K562 (cell line): Measurements from ENCODE around the gene CD70. TPM values are rescaled to one million over a fixed set of nuclear protein-coding genes. Genes with fewer than 3 reads are reported as not detected.
A peak's percentile ranks its signal among the peaks of the same experiment; 100 is the strongest.

Experiments
- ATAC-seq: fragments of 200-7000 bp; cut with Tn5 transposase; 3 replicates; pipeline ENCODE4 v1.9.1; 2020; ENCODE audit warnings: moderate library complexity
- BruUV-seq: library from RNA; stranded (reverse); fragments of 400-500 nt; replicated peaks from 2 replicates; lab custom pipeline; 2021; lab: Mats Ljungman, UMichigan
- CTCF ChIA-PET: fragments of 300-600 bp; formaldehyde crosslinking; extraction: SDS; loops from one replicate; lab custom pipeline; 2021; ENCODE audit warnings: low intra/inter-chr PET ratio; lab: Yijun Ruan, JAX
- POLR2A ChIA-PET: fragments of 300-600, 350-650 bp; sonication (Branson Sonifier 250); formaldehyde crosslinking; extraction: SDS; loops from one replicate; lab custom pipeline; 2021; ENCODE audit warnings: antibody characterized with exemption, inconsistent platforms; lab: Yijun Ruan, JAX
- DNase-seq, 4 experiments: peaks; one replicate each; pipeline versions ENCODE4 v3.0.0 to v3.0.0-alpha.2; 2011 to 2018; ENCODE audit warnings: low spot score in 3 of 4, mixed read lengths in 3 of 4; ENCODE audit errors: extremely low read depth in 1 of 4
- FAIRE-seq: peaks from 2 replicates; lab custom pipeline; 2011; peaks lifted over from hg19 to GRCh38; lab: Jason Lieb, UNC
- H2AFZ ChIP-seq: 2 replicates; pipeline ENCODE4 v1.6.0; 2011; ENCODE audit warnings: low read depth, low read length, control low read depth, inconsistent platforms
- H3K27ac ChIP-seq: fragments of 200-600 bp; 3 replicates; pipeline ENCODE4 v1.8.0; 2011; ENCODE audit warnings: low read depth, mild to moderate bottlenecking, control low read depth, inconsistent platforms, low read length, moderate library complexity, mixed read lengths; ENCODE audit errors: extremely low read depth
- H3K27me3 ChIP-seq, 2 experiments: fragments of 300-600 bp in 1 of 2; 2 replicates in 1 of 2; 3 replicates in 1 of 2; pipeline versions ENCODE4 v1.6.0 to v1.8.0; 2011; ENCODE audit warnings: inconsistent platforms in 2 of 2, low read length in 2 of 2, mild to moderate bottlenecking in 1 of 2, mixed read lengths in 1 of 2, moderate library complexity in 1 of 2; ENCODE audit not compliant: control insufficient read depth in 2 of 2, insufficient read depth in 2 of 2
- H3K36me3 ChIP-seq: fragments of 300-600 bp; 3 replicates; pipeline ENCODE4 v1.8.0; 2011; ENCODE audit warnings: mild to moderate bottlenecking, low read length, inconsistent platforms; ENCODE audit not compliant: control insufficient read depth, insufficient read depth
- H3K4me1 ChIP-seq, 2 experiments: fragments of 200-600 bp in 1 of 2; replicated peaks in 1 of 2; 2 replicates in 1 of 2; 3 replicates in 1 of 2; pipeline versions ENCODE4 v1.5.1 to v1.8.0; 2011; ENCODE audit warnings: inconsistent platforms in 2 of 2, low read length in 2 of 2, mild to moderate bottlenecking in 1 of 2, mixed read lengths in 1 of 2, moderate library complexity in 1 of 2; ENCODE audit not compliant: control insufficient read depth in 2 of 2, insufficient read depth in 2 of 2
- H3K4me2 ChIP-seq: 2 replicates; pipeline ENCODE4 v1.6.1; 2011; ENCODE audit warnings: low read length, control low read depth, inconsistent platforms, mixed read lengths; ENCODE audit not compliant: insufficient read depth
- H3K4me3 ChIP-seq: fragments of 200-600 bp; sonication (generic), shearing (Covaris generic); 2 replicates; pipeline ENCODE4 v1.5.1; 2016; ENCODE audit warnings: control low read depth, inconsistent platforms
- H3K79me2 ChIP-seq: fragments of 200-600 bp; 3 replicates; pipeline ENCODE4 v1.8.0; 2011; ENCODE audit warnings: low read length, inconsistent platforms; ENCODE audit not compliant: control insufficient read depth, insufficient read depth
- H3K9ac ChIP-seq, 2 experiments: 2 replicates each; pipeline versions ENCODE4 v1.6.0 to v1.6.1; 2011; ENCODE audit warnings: low read depth in 2 of 2, low read length in 2 of 2, control low read depth in 1 of 2, inconsistent platforms in 1 of 2, mild to moderate bottlenecking in 1 of 2, mixed read lengths in 1 of 2; ENCODE audit not compliant: insufficient read depth in 1 of 2
- H3K9me1 ChIP-seq: one replicate; pipeline ENCODE4 v1.6.0; 2011; ENCODE audit warnings: inconsistent platforms, mild to moderate bottlenecking, low read length, moderate library complexity; ENCODE audit not compliant: control insufficient read depth, insufficient read depth
- H3K9me3 ChIP-seq: replicated peaks from 2 replicates; pipeline ENCODE4 v1.5.1; 2011; ENCODE audit warnings: low read depth, low read length, inconsistent platforms; ENCODE audit not compliant: control insufficient read depth, insufficient read depth
- H4K20me1 ChIP-seq: replicated peaks from 2 replicates; pipeline ENCODE4 v1.6.1; 2011; ENCODE audit warnings: low read length, inconsistent platforms, mixed read lengths; ENCODE audit not compliant: control insufficient read depth, insufficient read depth
- BCOR ChIP-seq: fragments of 450-650 bp; IDR thresholded peaks from 2 replicates; pipeline ENCODE4 v1.6.1; 2016
- E2F8 ChIP-seq: fragments of 450-650 bp; IDR thresholded peaks from 2 replicates; pipeline ENCODE4 v1.7.1; 2018; ENCODE audit warnings: mild to moderate bottlenecking, low read depth; ENCODE audit not compliant: partially characterized antibody
- GABPB2 ChIP-seq: fragments of 250-450 bp; sonication (Bioruptor Pico); conservative IDR thresholded peaks from 2 replicates; pipeline ENCODE4 v1.5.1; 2021; ENCODE audit warnings: mild to moderate bottlenecking
- HDGF ChIP-seq: fragments of 450-650 bp; IDR thresholded peaks from 2 replicates; pipeline ENCODE4 v1.6.1; 2016
- KDM5B ChIP-seq: fragments of 200-600 bp; sonication (generic); IDR thresholded peaks from 2 replicates; pipeline ENCODE4 v1.6.1; 2012; ENCODE audit warnings: low read depth, mild to moderate bottlenecking, moderate library complexity, low read length, control low read depth, inconsistent platforms; ENCODE audit not compliant: insufficient replicate concordance
- LARP7 ChIP-seq: fragments of 450-650 bp; IDR thresholded peaks from 2 replicates; pipeline ENCODE4 v1.6.1; 2016
- MLLT1 ChIP-seq, 2 experiments: fragments of 450-650 bp; IDR thresholded peaks; 2 replicates each; pipeline ENCODE4 v1.6.1; 2016
- MTA3 ChIP-seq: fragments of 450-650 bp; formaldehyde crosslinking; IDR thresholded peaks from 2 replicates; pipeline ENCODE4 v1.6.1; 2017; ENCODE audit warnings: mild to moderate bottlenecking, borderline replicate concordance
- MYC ChIP-seq, 2 experiments: fragments of 250-450 bp in 1 of 2; sonication (Bioruptor Pico) in 1 of 2; IDR thresholded peaks; 2 replicates each; pipeline versions ENCODE4 v1.5.1 to v1.6.1; 2012 to 2021; ENCODE audit warnings: low read depth in 2 of 2, borderline replicate concordance in 1 of 2, improper control_type of control experiment in 1 of 2, low read length in 1 of 2, mild to moderate bottlenecking in 1 of 2, moderate library complexity in 1 of 2
- SRF ChIP-seq, 2 experiments: fragments of 250-450, 450-650 bp in 1 of 2; sonication (Bioruptor Pico) in 1 of 2; sonication (generic) in 1 of 2; formaldehyde crosslinking; IDR thresholded peaks; 2 replicates each; pipeline versions ENCODE4 v1.5.0 to v1.5.1; 2020 to 2022; ENCODE audit warnings: mild to moderate bottlenecking in 1 of 2, missing genetic modification reagents in 1 of 2
- TAF7 ChIP-seq: fragments of 450-650 bp; IDR thresholded peaks from 2 replicates; pipeline ENCODE4 v1.6.1; 2016; ENCODE audit warnings: missing genetic modification characterization, missing compliant biosample characterization
- THRAP3 ChIP-seq: fragments of 450-650 bp; IDR thresholded peaks from 2 replicates; pipeline ENCODE4 v1.6.1; 2016; ENCODE audit warnings: mild to moderate bottlenecking, inconsistent platforms, borderline replicate concordance
- ZBTB7A ChIP-seq: IDR thresholded peaks from 2 replicates; pipeline ENCODE4 v1.6.1; 2011; ENCODE audit warnings: low read depth, mild to moderate bottlenecking, low read length, moderate library complexity, borderline replicate concordance; ENCODE audit not compliant: control insufficient read depth
- ZNF175 ChIP-seq: fragments of 200-800 bp; sonication (Bioruptor generic); IDR thresholded peaks from 2 replicates; pipeline ENCODE4 v1.6.1; 2016; ENCODE audit warnings: low read depth, mild to moderate bottlenecking, missing genetic modification characterization, missing compliant biosample characterization
- ZNF384 ChIP-seq: IDR thresholded peaks from 2 replicates; pipeline ENCODE4 v1.6.1; 2012; ENCODE audit warnings: low read depth, low read length, improper control_type of control experiment
- ZNF639 ChIP-seq, 2 experiments: fragments of 200-800 bp in 1 of 2; sonication (Bioruptor generic) in 1 of 2; sonication (generic) in 1 of 2; formaldehyde crosslinking in 1 of 2; IDR thresholded peaks in 1 of 2; conservative IDR thresholded peaks in 1 of 2; 2 replicates each; pipeline versions ENCODE4 v1.5.0 to v1.6.1; 2016 to 2020; ENCODE audit warnings: missing compliant biosample characterization in 1 of 2, missing genetic modification characterization in 1 of 2, missing genetic modification reagents in 1 of 2
- WGBS: fragments of 100-300 bp; shearing (Covaris generic); methylation state at CpG from one replicate; pipeline ENCODE4 v1.1.6; 2016; ENCODE audit warnings: low coverage, mixed read lengths; ENCODE audit not compliant: insufficient coverage; ENCODE audit errors: missing lambda C conversion rate; 5-methylcytosine and 5-hydroxymethylcytosine counted together
- in situ Hi-C: fragments of 300-500 bp; cut with MboI; formaldehyde crosslinking; loops from 4 replicates; pipeline ENCODE4 v1.15.0; 2018; ENCODE audit warnings: inconsistent platforms, mixed read lengths
- intact Hi-C: fragments of 100-400 bp; cut with micrococcal nuclease; formaldehyde crosslinking; loops from 2 replicates; pipeline ENCODE4 v1.14.2; 2022
- polyA plus RNA-seq, 8 experiments: library from polyadenylated mRNA; depleted of rRNA in 4 of 8; stranded (reverse) in 5 of 8; unstranded in 3 of 8; fragments of >200 nt; fragmentation: Nextera tagmentation in 2 of 8; fragmentation: Illumina TruSeq in 1 of 8; extraction: Ambion mirVana in 2 of 8; extraction: Trizol in 1 of 8; gene quantifications; 2 replicates each; pipeline versions ENCODE4 v1.2.1 to v1.2.3, GENCODE V29; 2011 to 2014; ENCODE audit warnings: inconsistent platforms in 1 of 8, missing spikeins in 1 of 8
- total RNA-seq, 7 experiments: library from RNA; depleted of rRNA in 6 of 7; stranded (reverse); fragments of >200 nt in 6 of 7; fragmentation: Illumina TruSeq in 2 of 7; extraction: Trizol in 2 of 7; gene quantifications; 2 replicates each; pipeline versions ENCODE4 v1.2.1 to v1.2.3, GENCODE V29; 2011 to 2021; ENCODE audit warnings: low replicate concordance in 1 of 7

Gene CD70
- total and polyA plus RNA-seq, 9 of the 15 experiments (the other 6 are each of a cell fraction or from before 2014, with no cell fraction given), result 0.06 to 0.58 (median 0.33) TPM; not detected in 4

GRCh38 chr19:6602729-6603114 lies 11.8 kb upstream of the CD70 start:
- Histone ChIP-seq H4K20me1 (no peaks in the 10 kb centered on the region), H3K27me3 (no peaks in the 10 kb centered on the region), H3K4me1 (peaks cover 9 to 23% of the 10 kb centered on the region in 2 experiments; a peak in 4 of 5 replicates), H3K4me3 (peak overlapping the region; percentile 49), H3K9me3 (no peaks in the 10 kb centered on the region), H3K4me2 (peak overlapping the region; percentile 77), H3K79me2 (peaks cover 34% of the 10 kb centered on the region), H3K9me1 (no peaks in the 10 kb centered on the region), H2AFZ (peak overlapping the region; percentile 58), H3K9ac (peak overlapping the region; percentile 73 to 86), H3K36me3 (no peaks in the 10 kb centered on the region; the same call in 2 of the 3 replicates), H3K27ac (peak overlapping the region; percentile 94)
- BruUV-seq, result no TSS peak
- DNase-seq (peak in 1 of 4 experiments; percentile 60), ATAC-seq (peak; percentile 63), FAIRE-seq (no peak)
- ChIA-PET POLR2A (interaction anchor here (0.9 to 3.7 kb wide), 6 partner anchors 9 to 151 kb away, joined by 3 to 22 read pairs (median 4); partner anchors contain the start of gene TNFSF9), CTCF (no interaction called here)
- intact Hi-C loops (loop anchor here (5.0 kb wide), 1 partner anchor 85 kb away; no protein-coding TSS in a partner anchor), in situ Hi-C loops (no loop called here)
- 18% methylated on average over 5 of the region's 5 CpGs for WGBS
- TF ChIP-seq ZBTB7A (no peak), MTA3 (0 out of 2 replicates have a peak, but pooled peaks have one; percentile 39), ZNF639 (CRISPR knock-in tag; conservative IDR thresholded peaks at IDR 0.05 in 1 of 2, IDR thresholded peaks at IDR 0.05 in 1 of 2) (no peak), BCOR (peak; percentile 44; the same call in 1 of the 2 replicates), E2F8 (peak; percentile 14), SRF (CRISPR knock-in tag; IDR thresholded peaks at IDR 0.05) (no peak), GABPB2 (no peak), ZNF175 (CRISPR knock-in tag) (no peak), ZNF384 (peak; percentile 78), MLLT1 (IDR thresholded peaks at IDR 0.05) (peak; percentile 84 to 89), THRAP3 (peak; percentile 37; the same call in 1 of the 2 replicates), LARP7 (peak; percentile 91), HDGF (0 out of 2 replicates have a peak, but pooled peaks have one; percentile 71), MYC (IDR thresholded peaks at IDR 0.05; ENCODE audit: low read depth, low read length) (no peak), MYC (CRISPR knock-in tag; IDR thresholded peaks at IDR 0.05; ENCODE audit: borderline replicate concordance, low read depth) (0 out of 2 replicates have a peak, but pooled peaks have one; percentile 14), TAF7 (tag) (peak; percentile 22; the same call in 1 of the 2 replicates), KDM5B (peak; percentile 39)
